VCaP (cell line): ENCODE measurements around the gene RALGAPA2.
A peak's percentile ranks its signal among the peaks of the same experiment; 100 is the strongest.

Source experiments
- H3K27ac ChIP-seq: fragments of 450-650 bp; 2 replicates; pipeline ENCODE4 v1.5.1; 2017
- TF ChIP-seq, protein P1 (sequence below): fragments of 450-650 bp; conservative IDR thresholded peaks from 2 replicates; pipeline ENCODE4 v1.5.1; 2017; ENCODE audit warnings: mild to moderate bottlenecking, moderate library complexity

The RALGAPA2 gene

DNA sequence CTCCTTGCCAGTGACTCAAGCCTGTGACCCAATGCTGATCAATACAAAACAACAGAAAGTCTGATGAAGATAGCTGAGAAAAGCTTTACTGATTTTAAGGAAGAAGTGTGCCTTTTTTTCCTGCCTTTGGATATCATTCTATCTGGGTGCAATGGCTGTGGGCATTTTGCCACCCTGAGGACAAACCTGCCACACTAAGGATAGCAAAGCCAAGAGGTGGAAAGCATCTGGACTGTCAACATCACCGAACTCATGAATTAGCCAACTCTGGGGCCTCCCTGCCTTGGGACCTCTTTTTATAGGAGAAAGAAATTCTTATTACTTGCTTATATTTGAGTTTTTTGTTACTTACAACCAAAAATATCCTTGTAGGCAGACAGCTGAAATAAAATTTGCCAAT is 19.9 kb downstream of the RALGAPA2 start:
- TF ChIP-seq, protein P1, sequence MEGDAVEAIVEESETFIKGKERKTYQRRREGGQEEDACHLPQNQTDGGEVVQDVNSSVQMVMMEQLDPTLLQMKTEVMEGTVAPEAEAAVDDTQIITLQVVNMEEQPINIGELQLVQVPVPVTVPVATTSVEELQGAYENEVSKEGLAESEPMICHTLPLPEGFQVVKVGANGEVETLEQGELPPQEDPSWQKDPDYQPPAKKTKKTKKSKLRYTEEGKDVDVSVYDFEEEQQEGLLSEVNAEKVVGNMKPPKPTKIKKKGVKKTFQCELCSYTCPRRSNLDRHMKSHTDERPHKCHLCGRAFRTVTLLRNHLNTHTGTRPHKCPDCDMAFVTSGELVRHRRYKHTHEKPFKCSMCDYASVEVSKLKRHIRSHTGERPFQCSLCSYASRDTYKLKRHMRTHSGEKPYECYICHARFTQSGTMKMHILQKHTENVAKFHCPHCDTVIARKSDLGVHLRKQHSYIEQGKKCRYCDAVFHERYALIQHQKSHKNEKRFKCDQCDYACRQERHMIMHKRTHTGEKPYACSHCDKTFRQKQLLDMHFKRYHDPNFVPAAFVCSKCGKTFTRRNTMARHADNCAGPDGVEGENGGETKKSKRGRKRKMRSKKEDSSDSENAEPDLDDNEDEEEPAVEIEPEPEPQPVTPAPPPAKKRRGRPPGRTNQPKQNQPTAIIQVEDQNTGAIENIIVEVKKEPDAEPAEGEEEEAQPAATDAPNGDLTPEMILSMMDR, result no peak
- no peak overlapping the region for H3K27ac ChIP-seq

DNA sequence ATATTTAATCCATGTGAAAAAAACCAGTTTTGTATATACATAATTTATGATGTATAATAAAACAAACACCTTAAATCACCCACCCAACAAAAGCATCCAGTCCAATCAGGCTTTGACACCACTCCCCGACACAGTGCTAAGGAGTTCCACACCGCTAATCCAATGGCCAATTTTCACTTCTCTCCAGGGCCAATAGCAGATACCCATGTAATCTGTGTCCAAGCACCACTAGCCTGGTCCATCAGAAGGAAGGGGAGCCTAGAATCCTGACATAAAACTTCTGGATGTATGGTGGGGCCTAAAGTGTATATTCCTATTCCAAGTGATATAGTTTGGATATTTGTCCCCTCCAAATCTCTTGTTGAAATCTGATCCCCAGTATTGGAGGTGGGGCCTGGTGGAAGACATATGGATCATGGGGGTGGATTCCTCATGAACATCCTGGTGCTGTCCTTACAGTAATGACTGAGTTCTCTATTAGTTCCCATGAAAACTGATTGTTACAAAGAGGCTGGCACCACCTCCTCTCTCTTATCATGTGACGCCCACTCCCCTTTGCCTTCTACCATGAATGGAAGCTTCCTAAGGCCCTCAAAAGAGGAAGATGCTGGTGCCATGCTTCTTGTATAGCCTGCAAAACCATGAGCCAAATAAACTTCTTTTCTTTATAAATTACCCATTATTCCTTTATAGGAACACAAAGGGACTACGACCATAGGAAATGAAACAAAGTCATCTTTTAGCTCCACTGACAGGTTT is 20.8 kb downstream of the RALGAPA2 start:
- TF ChIP-seq, protein P1, result no peak
- no peak overlapping the region for H3K27ac ChIP-seq

DNA sequence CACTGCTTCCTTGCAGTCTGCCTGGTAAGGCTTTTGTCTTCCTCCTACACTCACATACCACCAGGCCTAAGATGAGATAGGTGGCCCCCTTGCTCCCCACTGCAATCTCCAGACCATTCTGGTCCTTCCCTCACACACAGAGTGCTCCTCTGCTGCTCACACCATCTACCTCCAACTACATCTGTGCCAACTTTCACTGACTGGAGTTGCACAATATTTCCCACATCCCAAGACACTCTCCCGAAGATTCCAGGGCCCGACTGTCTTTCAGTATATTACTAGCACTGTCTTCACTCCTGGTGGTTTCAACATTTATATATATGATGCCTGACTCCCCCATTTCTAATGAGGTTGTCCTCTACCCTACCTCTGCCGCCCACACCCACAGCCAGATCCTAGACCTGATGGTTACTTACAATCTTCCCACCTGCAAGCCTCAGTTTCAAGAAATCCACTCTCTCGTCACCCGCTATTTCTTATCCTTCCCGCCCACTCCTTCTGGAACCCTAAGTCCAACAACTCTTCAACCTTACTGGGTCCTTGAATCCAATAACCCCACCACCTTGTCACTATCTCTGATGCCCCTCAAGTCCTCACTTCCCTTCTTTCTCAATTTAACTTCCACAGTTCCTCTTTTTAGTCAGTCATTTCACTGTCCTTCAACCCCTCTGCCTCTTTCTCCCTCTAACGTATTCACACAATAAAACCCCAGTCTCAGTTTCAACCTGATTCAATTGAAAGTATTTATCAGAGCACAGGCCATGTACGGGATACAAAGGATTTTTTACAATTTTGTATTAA is 21.6 kb downstream of the RALGAPA2 start:
- TF ChIP-seq, protein P1, result no peak
- no peak overlapping the region; the same call in 1 of the 2 replicates for H3K27ac ChIP-seq

DNA sequence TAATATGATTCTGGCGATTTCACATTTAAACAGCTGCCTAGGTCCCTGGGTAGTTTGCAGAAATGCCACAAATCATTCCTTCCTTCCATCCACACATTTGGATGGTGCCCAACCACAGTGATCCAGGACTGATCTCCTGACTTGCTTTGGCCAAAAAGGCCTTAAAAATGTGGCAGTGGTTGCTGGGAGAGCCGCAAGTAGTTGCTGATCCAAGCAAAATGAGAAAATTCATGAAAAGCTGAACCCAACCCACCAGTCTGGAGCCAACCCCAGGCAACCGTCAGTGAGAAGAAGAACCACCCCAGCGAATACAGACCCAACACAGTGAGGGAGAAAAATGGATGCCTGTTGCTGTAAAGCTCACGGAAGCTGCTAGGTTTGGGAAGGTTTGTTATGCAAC is 25.1 kb downstream of the RALGAPA2 start:
- TF ChIP-seq, protein P1, result no peak
- peak overlapping the region; percentile 8 for H3K27ac ChIP-seq

DNA sequence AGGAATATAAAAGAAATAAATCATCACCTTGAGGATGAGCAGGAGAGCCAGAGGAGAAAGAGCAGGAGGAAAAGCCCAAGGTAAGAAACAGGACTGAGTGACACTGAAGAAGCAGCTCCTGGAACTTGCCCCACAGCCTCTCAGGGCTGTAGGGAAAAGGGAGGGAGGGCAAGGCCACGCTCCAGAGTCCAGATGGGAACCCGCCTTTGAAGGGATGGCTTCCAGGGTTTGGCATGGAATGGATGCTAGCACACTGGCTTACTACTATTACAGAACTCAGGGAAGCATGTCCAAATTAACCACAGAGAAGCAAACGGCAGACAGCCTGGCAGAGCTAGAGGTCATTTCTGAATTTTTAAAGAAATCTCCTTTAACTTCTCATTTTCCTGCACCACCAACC is 26.8 kb downstream of the RALGAPA2 start:
- TF ChIP-seq, protein P1, result no peak
- no peak overlapping the region for H3K27ac ChIP-seq

DNA sequence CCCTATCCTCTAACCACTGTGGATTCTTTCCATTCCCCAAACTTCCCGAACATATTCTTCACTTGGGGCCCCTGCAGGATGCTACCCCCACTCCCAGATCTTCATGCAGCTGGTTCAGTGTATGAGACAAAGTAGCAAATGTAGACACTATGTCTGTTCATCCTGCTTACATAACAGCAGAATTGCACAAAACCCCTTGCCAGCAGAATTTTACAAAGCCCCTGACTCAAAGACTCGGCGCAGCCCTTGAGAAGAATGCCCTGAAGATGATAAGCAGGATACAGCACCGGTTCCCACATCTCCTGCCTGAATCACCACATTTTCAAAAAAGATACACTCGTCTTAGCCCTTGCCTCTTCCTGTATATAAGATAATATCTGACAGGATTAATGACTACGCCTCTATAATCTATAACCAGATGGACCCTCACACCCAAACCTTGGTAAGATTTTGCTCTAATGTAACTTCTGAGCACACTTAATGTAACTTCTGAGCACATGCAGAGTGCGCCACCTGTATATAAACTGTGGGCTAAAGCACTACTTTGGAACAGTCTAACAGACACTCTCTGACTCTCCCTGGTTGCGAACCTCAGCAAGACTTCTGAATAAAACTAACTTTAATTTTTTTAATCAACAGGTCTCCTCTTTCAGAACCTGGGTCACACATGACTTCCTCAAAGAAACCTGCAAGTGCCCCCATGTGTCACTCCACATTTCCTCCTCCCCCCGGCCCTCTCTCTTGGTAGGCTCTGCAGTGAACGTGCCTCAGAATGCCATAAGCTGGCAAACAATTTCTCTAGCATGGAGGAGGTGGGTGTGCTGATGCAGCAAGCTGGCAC is 28.7 kb downstream of the RALGAPA2 start:
- TF ChIP-seq, protein P1, result no peak

DNA sequence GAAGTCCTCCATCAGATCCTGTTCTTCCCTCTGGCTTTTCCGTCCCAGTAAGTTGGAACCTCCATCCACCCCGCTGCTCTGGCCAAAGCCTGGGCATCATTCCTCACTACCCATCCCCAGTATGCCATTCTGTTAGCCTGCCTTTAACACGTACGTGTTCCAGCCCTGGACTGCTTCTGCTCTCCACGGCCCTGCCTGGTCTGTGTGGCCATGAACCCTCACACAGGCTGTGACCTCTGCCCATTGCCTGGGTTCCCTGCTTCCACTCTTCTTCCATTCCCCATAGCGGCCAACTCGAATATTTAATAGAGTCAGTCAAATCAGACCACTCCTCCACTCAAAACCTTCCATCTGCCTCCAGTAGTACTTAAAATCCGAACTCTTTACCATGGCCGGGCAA is 29.4 kb downstream of the RALGAPA2 start:
- H3K27ac ChIP-seq, result no peak overlapping the region
- TF ChIP-seq, protein P1, result no peak

More for the DNA sequence above, 28.7 kb downstream of the RALGAPA2 start:
- no peak overlapping the region for H3K27ac ChIP-seq
